Prostate gland (tissue), 2 donors: Measurements from ENCODE around the gene TIGD1. TPM values are rescaled to one million over a fixed set of nuclear protein-coding genes. Genes with fewer than 3 reads are reported as not detected.

Experiments
- DNase-seq: peaks from one replicate; pipeline ENCODE4 v3.0.0-alpha.2; 2019; ENCODE audit warnings: low spot score
- H3K27ac ChIP-seq, 2 donors: fragments of 200-600 bp; sonication (generic); 2 replicates each; pipeline ENCODE4 v1.5.1; 2017 to 2019
- H3K27me3 ChIP-seq: fragments of 200-600 bp; sonication (generic); replicated peaks from 2 replicates; pipeline ENCODE4 v1.5.1; 2019; ENCODE audit not compliant: insufficient read depth
- H3K36me3 ChIP-seq, 2 donors: fragments of 200-600 bp; sonication (generic); 1 replicate in 1 of 2; 2 replicates in 1 of 2; pipeline versions ENCODE4 v1.5.1 to v1.8.1; 2017 to 2019
- H3K4me1 ChIP-seq: fragments of 200-600 bp; sonication (generic); replicated peaks from 2 replicates; pipeline ENCODE4 v1.5.1; 2019
- H3K4me3 ChIP-seq, 2 donors: fragments of 200-600 bp; sonication (generic); 2 replicates each; pipeline ENCODE4 v1.5.1; 2017 to 2019
- H3K9me3 ChIP-seq: fragments of 200-600 bp; sonication (generic); 2 replicates; pipeline ENCODE4 v1.5.1; 2017
- CTCF ChIP-seq, 4 experiments: fragments of 200-600 bp in 2 of 4; fragments of 450-650 bp in 2 of 4; sonication (generic) in 2 of 4; IDR thresholded peaks; 1 replicate in 3 of 4; 2 replicates in 1 of 4; pipeline ENCODE4 v1.5.1; 2016 to 2019; ENCODE audit warnings: antibody characterized with exemption in 4 of 4, mild to moderate bottlenecking in 2 of 4, moderate library complexity in 2 of 4
- POLR2A ChIP-seq: fragments of 450-650 bp; IDR thresholded peaks from one replicate; pipeline ENCODE4 v1.6.1; 2016; ENCODE audit warnings: antibody characterized with exemption, mild to moderate bottlenecking
- POLR2AphosphoS5 ChIP-seq: sonication (generic); formaldehyde crosslinking; IDR thresholded peaks from one replicate; pipeline ENCODE4 v1.6.1; 2017; ENCODE audit warnings: antibody characterized with exemption
- WGBS: methylation state at CpG from one replicate; pipeline ENCODE4 v1.1.5; 2018; 5-methylcytosine and 5-hydroxymethylcytosine counted together
- intact Hi-C: fragments of 100-400 bp; cut with DNase I; formaldehyde crosslinking; loops from one replicate; pipeline ENCODE4 v1.14.2; 2022
- total RNA-seq, 2 donors: library from RNA; depleted of rRNA; stranded (reverse); fragments of >200 nt; gene quantifications; one replicate each; pipeline ENCODE4 v1.1.0, GENCODE V29; 2016

TIGD1 gene
- total RNA-seq, 2 donors from 2014 or later, result 2.6 to 4.9 TPM

DNA sequence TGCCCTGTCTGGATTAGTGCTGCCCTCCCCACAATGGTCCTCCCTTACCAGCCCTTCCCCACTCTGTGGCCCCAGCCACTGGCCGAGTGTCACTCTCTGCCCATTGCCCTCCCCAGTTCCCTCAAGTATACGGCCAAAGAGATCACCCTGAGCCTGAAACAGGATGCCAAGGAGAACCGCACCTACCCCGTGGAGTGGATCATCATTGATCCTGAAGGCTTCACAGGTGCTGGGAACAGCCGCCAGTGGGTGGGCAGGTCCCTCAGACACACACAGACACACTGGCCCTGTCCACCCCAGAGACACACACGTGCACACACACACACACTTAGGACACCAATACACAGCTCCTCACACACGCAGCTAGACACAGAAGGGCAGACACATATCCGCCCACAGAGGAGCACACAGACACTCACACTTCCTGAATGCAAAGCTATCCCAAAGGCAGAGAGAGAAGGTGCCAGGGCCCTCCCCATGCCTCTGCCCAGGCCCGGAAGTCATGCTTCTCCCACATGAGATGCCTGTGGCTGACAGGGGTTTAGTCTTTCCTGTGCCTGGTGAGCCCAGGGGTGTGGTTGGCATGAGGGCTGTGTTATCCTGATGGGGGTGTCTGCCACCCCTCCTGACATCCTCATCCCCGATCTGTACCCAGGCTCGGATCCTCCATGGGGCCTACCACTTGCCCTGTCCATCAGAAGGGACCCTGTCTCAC is 21.5 kb downstream of the TIGD1 start:
- no peak overlapping the region for H3K27ac ChIP-seq
- no peak for DNase-seq
- TF ChIP-seq POLR2A (no peak), CTCF (IDR thresholded peaks at IDR 0.05) (no peak), POLR2AphosphoS5 (no peak)
- intact Hi-C loops, result no loop called here
- peaks cover 4% of the 10 kb centered on the region for H3K4me1 ChIP-seq
- H3K4me3 ChIP-seq, result no peak overlapping the region
- H3K27me3 ChIP-seq, result peaks cover under 1% of the 10 kb centered on the region
- whole genome bisulfite sequencing, result 75% methylated on average over 11 of the region's 11 CpGs
- no peaks in the 10 kb centered on the region for H3K9me3 ChIP-seq
- no peaks in the 10 kb centered on the region for H3K36me3 ChIP-seq

- Histone ChIP-seq H3K27me3 (peaks cover 9% of the 10 kb centered on the region), H3K4me3 (no peak overlapping the region), H3K4me1 (peaks cover 9% of the 10 kb centered on the region), H3K9me3 (no peaks in the 10 kb centered on the region), H3K27ac (no peak overlapping the region), H3K36me3 (no peaks in the 10 kb centered on the region)
- TF ChIP-seq POLR2AphosphoS5 (no peak), POLR2A (no peak), CTCF (IDR thresholded peaks at IDR 0.05) (no peak)
- WGBS, result 80% methylated on average over 6 of the region's 6 CpGs
- intact Hi-C loops, result no loop called here
- DNase-seq, result no peak
Measured at GRCh38 chr2:232527905-232528470, 22.4 kb downstream of the TIGD1 start.

- intact Hi-C loops, result no loop called here
- Histone ChIP-seq H3K4me1 (peaks cover 9% of the 10 kb centered on the region), H3K27ac (no peak overlapping the region), H3K36me3 (no peaks in the 10 kb centered on the region), H3K27me3 (peaks cover 23% of the 10 kb centered on the region), H3K4me3 (no peak overlapping the region), H3K9me3 (no peaks in the 10 kb centered on the region)
- TF ChIP-seq POLR2AphosphoS5, result no peak
- no peak for TF ChIP-seq CTCF (IDR thresholded peaks at IDR 0.05)
- no peak for TF ChIP-seq POLR2A
- WGBS, result 91% methylated on average over 12 of the region's 13 CpGs
- DNase-seq, result no peak
Measured at GRCh38 chr2:232526372-232526941, 23.9 kb downstream of the TIGD1 start.

DNA sequence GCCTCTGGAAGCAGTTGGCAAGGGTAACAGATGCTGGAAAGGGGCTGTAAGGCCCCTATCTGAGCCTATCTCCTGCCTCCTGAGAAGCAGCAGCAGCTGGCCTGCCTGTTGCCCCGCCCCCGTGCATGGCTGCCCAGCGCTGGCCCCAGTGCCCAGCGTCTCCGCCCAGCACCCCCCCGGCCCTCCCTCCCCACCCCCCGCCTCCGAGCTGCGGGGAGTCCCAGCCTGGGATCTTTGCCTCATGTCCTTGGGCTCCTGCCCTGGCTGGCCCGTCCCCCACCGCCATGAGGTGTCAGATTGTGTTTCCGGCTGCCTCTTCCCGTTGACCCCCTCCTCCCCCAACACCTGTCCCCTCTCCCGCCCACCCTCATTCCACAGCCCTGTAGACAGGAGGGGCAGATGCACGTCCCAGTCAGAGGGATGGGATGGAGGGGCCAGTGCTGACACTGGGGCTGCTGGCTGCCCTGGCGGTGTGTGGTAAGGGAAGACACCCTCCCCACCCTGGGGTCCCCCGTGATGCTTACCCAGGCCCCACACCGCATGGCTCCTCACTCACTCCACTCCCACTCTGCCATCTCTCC is 24.5 kb downstream of the TIGD1 start, which contains the start of gene CHRND:
TSS of gene CHRND (plus strand) at position 370 of the 581 bp plus-strand sequence. CDS start at position 426, 56 bp downstream.
- no peak for TF ChIP-seq CTCF (IDR thresholded peaks at IDR 0.05)
- TF ChIP-seq POLR2AphosphoS5, result no peak
- no peak for TF ChIP-seq POLR2A
- WGBS, result 9% methylated on average over 16 of the region's 18 CpGs
- no peak within 1 kb of the TSS for H3K27ac ChIP-seq
- H3K36me3 ChIP-seq, result no peaks in the 10 kb centered on the region
- DNase-seq, result no peak
- H3K4me3 ChIP-seq, result no peak within 1 kb of the TSS
- intact Hi-C loops, result no loop called here
- peaks cover 9% of the 10 kb centered on the region for H3K4me1 ChIP-seq
- no peaks in the 10 kb centered on the region for H3K9me3 ChIP-seq
- peaks cover 23% of the 10 kb centered on the region for H3K27me3 ChIP-seq
